Thoracic aorta (tissue), 2 donors: ENCODE data around the gene ITGA4. TPM values are rescaled to one million over a fixed set of nuclear protein-coding genes. Genes with fewer than 3 reads are reported as not detected.

Source experiments
- ATAC-seq: fragments of 150-250 bp; one replicate; pipeline ENCODE4 v1.8.0; 2017; ENCODE audit warnings: low read depth; ENCODE audit not compliant: insufficient number of reproducible peaks, low FRiP score
- DNase-seq: peaks from one replicate; pipeline ENCODE4 v3.0.0-alpha.2; 2020; ENCODE audit warnings: low spot score
- H3K27ac ChIP-seq, 2 donors: fragments of 200-600 bp; sonication (generic); 1 replicate in 1 of 2; 2 replicates in 1 of 2; pipeline ENCODE4 v1.5.1; 2016; ENCODE audit warnings: mild to moderate bottlenecking in 2 of 2, moderate library complexity in 2 of 2
- H3K27me3 ChIP-seq: fragments of 200-600 bp; sonication (generic); replicated peaks from 2 replicates; pipeline ENCODE4 v1.6.0; 2016; ENCODE audit warnings: mild to moderate bottlenecking; ENCODE audit not compliant: insufficient read depth
- H3K36me3 ChIP-seq: fragments of 200-600 bp; sonication (generic); one replicate; pipeline ENCODE4 v1.5.1; 2016
- H3K4me1 ChIP-seq, 2 donors: fragments of 200-600 bp; sonication (generic); 1 replicate in 1 of 2; 2 replicates in 1 of 2; pipeline versions ENCODE4 v1.5.1 to v1.6.0; 2016; ENCODE audit warnings: low read depth in 2 of 2, mild to moderate bottlenecking in 1 of 2; ENCODE audit not compliant: control insufficient read depth in 1 of 2
- H3K4me3 ChIP-seq: fragments of 200-600 bp; sonication (generic); 2 replicates; pipeline ENCODE4 v1.5.1; 2016; ENCODE audit warnings: mild to moderate bottlenecking
- H3K9me3 ChIP-seq: fragments of 200-600 bp; sonication (generic); 2 replicates; pipeline ENCODE4 v1.5.1; 2016
- CTCF ChIP-seq: fragments of 200-600 bp; sonication (generic); IDR thresholded peaks from one replicate; pipeline ENCODE4 v1.5.1; 2019; ENCODE audit warnings: antibody characterized with exemption
- total RNA-seq, 2 donors: library from RNA; depleted of rRNA; stranded (reverse); fragments of >200 nt; gene quantifications; one replicate each; pipeline versions ENCODE4 v1.1.0 to v1.2.3, GENCODE V29; 2016

The ITGA4 gene
- total RNA-seq, 2 donors from 2014 or later: 21.9 to 40.3 TPM

DNA sequence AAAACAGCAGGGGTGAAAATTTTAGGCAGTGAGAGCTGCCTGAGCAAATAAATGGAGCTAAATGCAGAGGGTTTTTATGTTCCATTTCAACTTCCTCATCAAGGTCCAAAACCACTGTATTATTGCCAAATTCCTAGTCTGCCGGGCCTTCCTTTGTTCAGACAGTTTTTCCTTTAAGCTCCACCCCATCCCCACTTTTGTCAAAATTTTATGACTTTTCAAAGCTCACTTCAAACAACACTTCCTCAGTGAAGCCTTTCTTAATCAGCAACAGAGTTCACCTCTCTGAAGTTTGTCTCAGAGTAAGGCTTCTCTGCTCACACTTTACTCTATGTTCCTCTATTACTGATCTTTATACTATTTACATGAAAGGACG, 118.5 kb downstream of the ITGA4 start:
- H3K4me1 ChIP-seq: no peaks in the 10 kb centered on the region
- TF ChIP-seq CTCF: no peak
- ATAC-seq (no peak), DNase-seq (no peak)
- no peak overlapping the region for H3K4me3 ChIP-seq
- no peaks in the 10 kb centered on the region for H3K36me3 ChIP-seq
- H3K27ac ChIP-seq: no peak overlapping the region
- no peaks in the 10 kb centered on the region for H3K9me3 ChIP-seq
- H3K27me3 ChIP-seq: no peaks in the 10 kb centered on the region

DNA sequence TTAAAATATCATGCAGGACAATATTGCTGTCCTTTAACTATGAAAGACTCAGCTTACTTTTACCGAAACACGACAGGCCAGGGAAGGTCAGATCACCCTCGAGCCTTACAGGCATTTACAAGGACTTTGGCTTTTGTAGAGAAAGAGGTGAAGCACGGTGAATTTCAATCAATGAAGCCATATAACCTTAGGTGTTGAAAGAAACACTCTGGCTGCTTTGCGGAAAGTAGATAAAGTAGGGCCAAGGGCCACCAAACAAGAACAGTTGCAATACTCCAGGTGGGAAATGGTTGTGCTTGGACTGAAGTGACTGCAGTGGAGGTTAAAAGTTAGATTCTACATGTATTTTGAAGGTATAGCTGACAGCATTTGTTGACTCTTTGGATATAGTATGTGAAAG, 119.2 kb downstream of the ITGA4 start:
- no peaks in the 10 kb centered on the region for H3K36me3 ChIP-seq
- no peak for DNase-seq
- H3K27ac ChIP-seq: no peak overlapping the region
- H3K4me1 ChIP-seq: no peaks in the 10 kb centered on the region
- H3K9me3 ChIP-seq: no peaks in the 10 kb centered on the region
- H3K27me3 ChIP-seq: no peaks in the 10 kb centered on the region
- no peak for ATAC-seq
- H3K4me3 ChIP-seq: no peak overlapping the region
- TF ChIP-seq CTCF: no peak

- Histone ChIP-seq H3K9me3 (no peaks in the 10 kb centered on the region), H3K4me3 (no peak overlapping the region)
- ATAC-seq: no peak
Measured at GRCh38 chr2:181578829-181579228, 121.6 kb downstream of the ITGA4 start.

DNA sequence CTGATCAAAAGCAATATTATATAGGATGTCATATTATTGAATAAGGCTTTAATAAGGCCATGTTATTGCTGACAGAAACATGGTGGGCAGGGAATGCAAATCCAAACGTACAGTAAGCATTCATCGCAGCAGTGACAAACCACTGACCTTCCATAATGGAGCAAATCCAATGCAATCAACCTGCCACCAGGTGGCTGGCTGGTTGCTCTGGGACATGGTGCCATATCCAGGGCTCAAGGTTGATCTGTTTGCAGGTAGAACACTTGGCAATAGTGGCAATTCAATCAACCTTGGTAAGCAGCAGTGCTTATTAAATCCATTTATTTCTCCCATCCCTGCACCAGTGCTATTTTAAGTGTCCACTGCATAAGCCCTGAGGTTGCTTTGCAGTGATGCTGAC, 124.3 kb downstream of the ITGA4 start:
- H3K27ac ChIP-seq: no peak overlapping the region
- no peak for DNase-seq
- no peak for ATAC-seq
- TF ChIP-seq CTCF: no peak
- H3K4me3 ChIP-seq: no peak overlapping the region
- no peaks in the 10 kb centered on the region for H3K36me3 ChIP-seq
- no peaks in the 10 kb centered on the region for H3K27me3 ChIP-seq
- no peaks in the 10 kb centered on the region for H3K4me1 ChIP-seq
- no peaks in the 10 kb centered on the region for H3K9me3 ChIP-seq

More at GRCh38 chr2:181578829-181579228, 121.6 kb downstream of the ITGA4 start:
- H3K27me3 ChIP-seq: no peaks in the 10 kb centered on the region
- no peak overlapping the region for H3K27ac ChIP-seq
- no peak for TF ChIP-seq CTCF
- no peak for DNase-seq
- no peaks in the 10 kb centered on the region for H3K36me3 ChIP-seq
- no peaks in the 10 kb centered on the region for H3K4me1 ChIP-seq

DNA sequence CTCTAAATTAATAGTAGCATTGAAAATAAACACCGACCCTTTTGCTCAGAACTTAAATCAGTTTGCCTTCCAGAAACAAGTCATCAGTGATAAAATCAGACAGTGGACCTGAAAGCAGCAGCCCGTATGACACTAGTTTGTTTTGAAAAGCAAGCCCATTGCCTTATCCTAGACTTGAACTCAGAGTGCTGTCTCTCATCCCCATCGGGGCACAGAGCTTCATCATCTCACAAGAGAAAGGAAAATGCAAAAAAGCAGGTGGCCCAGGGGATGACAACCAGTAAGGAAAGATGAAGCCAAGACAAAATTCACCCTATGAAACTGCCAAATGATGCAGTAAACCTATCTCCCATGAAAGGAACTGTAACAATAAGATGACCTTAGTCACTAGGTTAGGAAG, 128.5 kb downstream of the ITGA4 start:
- H3K4me3 ChIP-seq: no peak overlapping the region
- no peaks in the 10 kb centered on the region for H3K9me3 ChIP-seq
- no peak for TF ChIP-seq CTCF
- no peak for ATAC-seq
- no peak overlapping the region for H3K27ac ChIP-seq
- no peak for DNase-seq
- no peaks in the 10 kb centered on the region for H3K27me3 ChIP-seq
- no peaks in the 10 kb centered on the region for H3K4me1 ChIP-seq
- no peaks in the 10 kb centered on the region for H3K36me3 ChIP-seq

Other genes with a start within 250 kb of the ITGA4 start
- gene CERKL, start 199.7 kb downstream of the ITGA4 start, total RNA-seq: not detected
- gene NEUROD1, start 223.1 kb downstream of the ITGA4 start, total RNA-seq: not detected